ENCODE measurements around the gene SLC17A7.

The SLC17A7 gene

DNA sequence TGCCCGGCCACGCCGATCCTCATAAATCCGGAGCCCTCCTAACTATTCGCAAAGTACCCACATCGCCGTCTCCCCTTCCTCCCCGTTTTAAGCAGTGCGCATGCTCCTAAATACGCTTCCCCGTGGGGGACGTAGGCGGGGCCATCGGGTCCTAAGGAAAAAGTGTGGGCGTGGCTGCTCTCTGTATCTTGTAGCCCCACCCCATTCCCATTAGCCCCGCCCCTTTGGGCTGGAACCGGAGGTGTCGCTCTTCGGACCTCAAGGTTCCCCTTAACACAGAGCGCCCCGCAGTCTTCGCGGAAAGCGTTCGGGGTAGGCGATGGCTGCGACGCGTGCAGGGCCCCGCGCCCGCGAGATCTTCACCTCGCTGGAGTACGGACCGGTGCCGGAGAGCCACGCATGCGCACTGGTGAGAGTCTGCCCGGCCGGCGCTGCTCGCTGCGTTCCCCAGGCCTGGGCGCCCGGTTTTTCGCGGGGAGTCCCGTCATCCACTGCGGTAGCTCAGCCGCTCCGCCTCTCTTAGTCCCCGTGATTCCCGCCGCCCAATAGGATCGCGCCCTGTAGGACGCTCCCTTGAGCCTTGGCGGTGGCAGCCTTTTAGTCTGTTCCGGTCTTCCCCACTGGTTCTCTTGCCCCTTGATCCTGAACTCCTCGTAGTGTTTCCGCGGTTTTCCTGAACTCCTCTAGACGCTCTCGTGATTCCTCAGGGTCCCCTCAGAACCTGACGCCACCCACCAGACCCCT is 11.9 kb upstream of the SLC17A7 start, which contains the start of gene ALDH16A1 (continued):
- TF ChIP-seq YY2 (tag by site-specific recombination; IDR thresholded peaks at IDR 0.05) (no peak), ZNF658 (tag by site-specific recombination; IDR thresholded peaks at IDR 0.05) (no peak), ZNF544 (tag by site-specific recombination; IDR thresholded peaks at IDR 0.05) (no peak), ZNF548 (tag by site-specific recombination; IDR thresholded peaks at IDR 0.05) (no peak), ZNF416 (tag by site-specific recombination; IDR thresholded peaks at IDR 0.05) (no peak), ZNF560 (tag by site-specific recombination; IDR thresholded peaks at IDR 0.05; ENCODE audit: borderline replicate concordance) (no peak), ZNF311 (tag by site-specific recombination; IDR thresholded peaks at IDR 0.05; ENCODE audit: borderline replicate concordance) (no peak), ZNF155 (tag by site-specific recombination; IDR thresholded peaks at IDR 0.05) (no peak), ZBTB7A (tag by site-specific recombination; IDR thresholded peaks at IDR 0.05; ENCODE audit: low read depth) (no peak), ZNF785 (tag by site-specific recombination; IDR thresholded peaks at IDR 0.05) (no peak), IKZF3 (tag by site-specific recombination; IDR thresholded peaks at IDR 0.05) (peak; percentile 76), ZNF292 (tag by site-specific recombination; IDR thresholded peaks at IDR 0.05; ENCODE audit: borderline replicate concordance, low read depth) (no peak), ZNF24 (tag by site-specific recombination; IDR thresholded peaks at IDR 0.05) (no peak), KLF7 (tag by site-specific recombination; IDR thresholded peaks at IDR 0.05; ENCODE audit: borderline replicate concordance) (no peak), ZNF391 (tag by site-specific recombination; IDR thresholded peaks at IDR 0.05; ENCODE audit: borderline replicate concordance, low read depth) (no peak), ZNF664 (tag by site-specific recombination; IDR thresholded peaks at IDR 0.05) (no peak), ZNF654 (tag by site-specific recombination; IDR thresholded peaks at IDR 0.05; ENCODE audit: low read depth) (no peak)
- TF ChIP-seq, protein P1, sequence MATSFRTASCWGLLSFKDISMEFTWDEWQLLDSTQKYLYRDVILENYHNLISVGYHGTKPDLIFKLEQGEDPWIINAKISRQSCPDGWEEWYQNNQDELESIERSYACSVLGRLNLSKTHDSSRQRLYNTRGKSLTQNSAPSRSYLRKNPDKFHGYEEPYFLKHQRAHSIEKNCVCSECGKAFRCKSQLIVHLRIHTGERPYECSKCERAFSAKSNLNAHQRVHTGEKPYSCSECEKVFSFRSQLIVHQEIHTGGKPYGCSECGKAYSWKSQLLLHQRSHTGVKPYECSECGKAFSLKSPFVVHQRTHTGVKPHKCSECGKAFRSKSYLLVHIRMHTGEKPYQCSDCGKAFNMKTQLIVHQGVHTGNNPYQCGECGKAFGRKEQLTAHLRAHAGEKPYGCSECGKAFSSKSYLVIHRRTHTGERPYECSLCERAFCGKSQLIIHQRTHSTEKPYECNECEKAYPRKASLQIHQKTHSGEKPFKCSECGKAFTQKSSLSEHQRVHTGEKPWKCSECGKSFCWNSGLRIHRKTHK (tag by site-specific recombination; IDR thresholded peaks at IDR 0.05): no peak
- TF ChIP-seq, protein P2, sequence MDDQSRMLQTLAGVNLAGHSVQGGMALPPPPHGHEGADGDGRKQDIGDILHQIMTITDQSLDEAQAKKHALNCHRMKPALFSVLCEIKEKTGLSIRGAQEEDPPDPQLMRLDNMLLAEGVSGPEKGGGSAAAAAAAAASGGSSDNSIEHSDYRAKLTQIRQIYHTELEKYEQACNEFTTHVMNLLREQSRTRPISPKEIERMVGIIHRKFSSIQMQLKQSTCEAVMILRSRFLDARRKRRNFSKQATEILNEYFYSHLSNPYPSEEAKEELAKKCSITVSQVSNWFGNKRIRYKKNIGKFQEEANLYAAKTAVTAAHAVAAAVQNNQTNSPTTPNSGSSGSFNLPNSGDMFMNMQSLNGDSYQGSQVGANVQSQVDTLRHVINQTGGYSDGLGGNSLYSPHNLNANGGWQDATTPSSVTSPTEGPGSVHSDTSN (CRISPR knock-in tag; IDR thresholded peaks at IDR 0.05): no peak
- TF ChIP-seq, protein P3, sequence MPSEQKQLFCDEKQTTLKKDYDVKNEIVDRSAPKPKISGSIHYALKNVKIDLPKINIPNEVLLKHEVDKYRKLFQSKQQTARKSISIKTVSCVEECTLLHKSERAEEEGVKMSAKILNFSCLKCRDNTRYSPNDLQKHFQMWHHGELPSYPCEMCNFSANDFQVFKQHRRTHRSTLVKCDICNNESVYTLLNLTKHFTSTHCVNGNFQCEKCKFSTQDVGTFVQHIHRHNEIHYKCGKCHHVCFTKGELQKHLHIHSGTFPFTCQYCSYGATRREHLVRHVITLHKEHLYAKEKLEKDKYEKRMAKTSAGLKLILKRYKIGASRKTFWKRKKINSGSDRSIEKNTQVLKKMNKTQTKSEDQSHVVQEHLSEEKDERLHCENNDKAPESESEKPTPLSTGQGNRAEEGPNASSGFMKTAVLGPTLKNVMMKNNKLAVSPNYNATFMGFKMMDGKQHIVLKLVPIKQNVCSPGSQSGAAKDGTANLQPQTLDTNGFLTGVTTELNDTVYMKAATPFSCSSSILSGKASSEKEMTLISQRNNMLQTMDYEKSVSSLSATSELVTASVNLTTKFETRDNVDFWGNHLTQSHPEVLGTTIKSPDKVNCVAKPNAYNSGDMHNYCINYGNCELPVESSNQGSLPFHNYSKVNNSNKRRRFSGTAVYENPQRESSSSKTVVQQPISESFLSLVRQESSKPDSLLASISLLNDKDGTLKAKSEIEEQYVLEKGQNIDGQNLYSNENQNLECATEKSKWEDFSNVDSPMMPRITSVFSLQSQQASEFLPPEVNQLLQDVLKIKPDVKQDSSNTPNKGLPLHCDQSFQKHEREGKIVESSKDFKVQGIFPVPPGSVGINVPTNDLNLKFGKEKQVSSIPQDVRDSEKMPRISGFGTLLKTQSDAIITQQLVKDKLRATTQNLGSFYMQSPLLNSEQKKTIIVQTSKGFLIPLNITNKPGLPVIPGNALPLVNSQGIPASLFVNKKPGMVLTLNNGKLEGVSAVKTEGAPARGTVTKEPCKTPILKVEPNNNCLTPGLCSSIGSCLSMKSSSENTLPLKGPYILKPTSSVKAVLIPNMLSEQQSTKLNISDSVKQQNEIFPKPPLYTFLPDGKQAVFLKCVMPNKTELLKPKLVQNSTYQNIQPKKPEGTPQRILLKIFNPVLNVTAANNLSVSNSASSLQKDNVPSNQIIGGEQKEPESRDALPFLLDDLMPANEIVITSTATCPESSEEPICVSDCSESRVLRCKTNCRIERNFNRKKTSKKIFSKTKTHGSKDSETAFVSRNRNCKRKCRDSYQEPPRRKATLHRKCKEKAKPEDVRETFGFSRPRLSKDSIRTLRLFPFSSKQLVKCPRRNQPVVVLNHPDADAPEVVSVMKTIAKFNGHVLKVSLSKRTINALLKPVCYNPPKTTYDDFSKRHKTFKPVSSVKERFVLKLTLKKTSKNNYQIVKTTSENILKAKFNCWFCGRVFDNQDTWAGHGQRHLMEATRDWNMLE (tag by site-specific recombination; conservative IDR thresholded peaks at IDR 0.05; ENCODE audit: low read depth): no peak
- TF ChIP-seq, protein P4, sequence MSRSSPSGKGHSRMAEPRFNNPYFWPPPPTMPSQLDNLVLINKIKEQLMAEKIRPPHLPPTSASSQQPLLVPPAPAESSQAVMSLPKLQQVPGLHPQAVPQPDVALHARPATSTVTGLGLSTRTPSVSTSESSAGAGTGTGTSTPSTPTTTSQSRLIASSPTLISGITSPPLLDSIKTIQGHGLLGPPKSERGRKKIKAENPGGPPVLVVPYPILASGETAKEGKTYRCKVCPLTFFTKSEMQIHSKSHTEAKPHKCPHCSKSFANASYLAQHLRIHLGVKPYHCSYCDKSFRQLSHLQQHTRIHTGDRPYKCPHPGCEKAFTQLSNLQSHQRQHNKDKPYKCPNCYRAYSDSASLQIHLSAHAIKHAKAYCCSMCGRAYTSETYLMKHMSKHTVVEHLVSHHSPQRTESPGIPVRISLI (tag by site-specific recombination; IDR thresholded peaks at IDR 0.05): no peak
- TF ChIP-seq, protein P5, sequence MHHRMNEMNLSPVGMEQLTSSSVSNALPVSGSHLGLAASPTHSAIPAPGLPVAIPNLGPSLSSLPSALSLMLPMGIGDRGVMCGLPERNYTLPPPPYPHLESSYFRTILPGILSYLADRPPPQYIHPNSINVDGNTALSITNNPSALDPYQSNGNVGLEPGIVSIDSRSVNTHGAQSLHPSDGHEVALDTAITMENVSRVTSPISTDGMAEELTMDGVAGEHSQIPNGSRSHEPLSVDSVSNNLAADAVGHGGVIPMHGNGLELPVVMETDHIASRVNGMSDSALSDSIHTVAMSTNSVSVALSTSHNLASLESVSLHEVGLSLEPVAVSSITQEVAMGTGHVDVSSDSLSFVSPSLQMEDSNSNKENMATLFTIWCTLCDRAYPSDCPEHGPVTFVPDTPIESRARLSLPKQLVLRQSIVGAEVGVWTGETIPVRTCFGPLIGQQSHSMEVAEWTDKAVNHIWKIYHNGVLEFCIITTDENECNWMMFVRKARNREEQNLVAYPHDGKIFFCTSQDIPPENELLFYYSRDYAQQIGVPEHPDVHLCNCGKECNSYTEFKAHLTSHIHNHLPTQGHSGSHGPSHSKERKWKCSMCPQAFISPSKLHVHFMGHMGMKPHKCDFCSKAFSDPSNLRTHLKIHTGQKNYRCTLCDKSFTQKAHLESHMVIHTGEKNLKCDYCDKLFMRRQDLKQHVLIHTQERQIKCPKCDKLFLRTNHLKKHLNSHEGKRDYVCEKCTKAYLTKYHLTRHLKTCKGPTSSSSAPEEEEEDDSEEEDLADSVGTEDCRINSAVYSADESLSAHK (tag by site-specific recombination; IDR thresholded peaks at IDR 0.05): 0 out of 2 replicates have a peak, but pooled peaks have one; percentile 7
- TF ChIP-seq, protein P6, sequence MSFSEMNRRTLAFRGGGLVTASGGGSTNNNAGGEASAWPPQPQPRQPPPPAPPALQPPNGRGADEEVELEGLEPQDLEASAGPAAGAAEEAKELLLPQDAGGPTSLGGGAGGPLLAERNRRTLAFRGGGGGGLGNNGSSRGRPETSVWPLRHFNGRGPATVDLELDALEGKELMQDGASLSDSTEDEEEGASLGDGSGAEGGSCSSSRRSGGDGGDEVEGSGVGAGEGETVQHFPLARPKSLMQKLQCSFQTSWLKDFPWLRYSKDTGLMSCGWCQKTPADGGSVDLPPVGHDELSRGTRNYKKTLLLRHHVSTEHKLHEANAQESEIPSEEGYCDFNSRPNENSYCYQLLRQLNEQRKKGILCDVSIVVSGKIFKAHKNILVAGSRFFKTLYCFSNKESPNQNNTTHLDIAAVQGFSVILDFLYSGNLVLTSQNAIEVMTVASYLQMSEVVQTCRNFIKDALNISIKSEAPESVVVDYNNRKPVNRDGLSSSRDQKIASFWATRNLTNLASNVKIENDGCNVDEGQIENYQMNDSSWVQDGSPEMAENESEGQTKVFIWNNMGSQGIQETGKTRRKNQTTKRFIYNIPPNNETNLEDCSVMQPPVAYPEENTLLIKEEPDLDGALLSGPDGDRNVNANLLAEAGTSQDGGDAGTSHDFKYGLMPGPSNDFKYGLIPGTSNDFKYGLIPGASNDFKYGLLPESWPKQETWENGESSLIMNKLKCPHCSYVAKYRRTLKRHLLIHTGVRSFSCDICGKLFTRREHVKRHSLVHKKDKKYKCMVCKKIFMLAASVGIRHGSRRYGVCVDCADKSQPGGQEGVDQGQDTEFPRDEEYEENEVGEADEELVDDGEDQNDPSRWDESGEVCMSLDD (tag by site-specific recombination; IDR thresholded peaks at IDR 0.05): peak; percentile 97

All from HEK293 (cell line).